Ramos (cell line): ENCODE results near the gene ZKSCAN8.

Experiments
- in situ Hi-C: fragments of 300-500 bp; cut with MboI; formaldehyde crosslinking; loops from one replicate; pipeline ENCODE4 v1.14.3; 2022; ENCODE audit warnings: low sequenced_read_pairs; ENCODE audit not compliant: unreplicated experiment

Gene ZKSCAN8

DNA sequence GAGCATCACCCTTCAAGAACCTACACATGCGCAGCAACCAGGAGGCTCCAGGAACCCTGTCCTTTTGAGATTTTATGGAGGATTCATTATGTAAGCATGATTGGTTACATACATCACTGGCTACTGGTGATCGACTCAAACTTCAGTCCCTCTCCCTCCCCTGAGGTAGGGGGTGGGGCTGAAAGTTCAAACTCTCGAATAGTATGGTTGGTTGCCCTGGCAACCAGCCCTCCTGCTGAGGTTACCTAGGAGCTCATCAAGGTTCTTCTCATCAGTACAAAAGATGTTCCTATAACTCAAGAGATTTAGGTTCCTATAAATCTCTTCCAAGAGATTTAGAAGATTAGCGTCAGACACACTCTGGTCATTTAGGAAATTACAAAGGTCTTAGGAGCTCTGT lies 61.5 kb downstream of the ZKSCAN8 start:
- in situ Hi-C loops, result no loop called here

DNA sequence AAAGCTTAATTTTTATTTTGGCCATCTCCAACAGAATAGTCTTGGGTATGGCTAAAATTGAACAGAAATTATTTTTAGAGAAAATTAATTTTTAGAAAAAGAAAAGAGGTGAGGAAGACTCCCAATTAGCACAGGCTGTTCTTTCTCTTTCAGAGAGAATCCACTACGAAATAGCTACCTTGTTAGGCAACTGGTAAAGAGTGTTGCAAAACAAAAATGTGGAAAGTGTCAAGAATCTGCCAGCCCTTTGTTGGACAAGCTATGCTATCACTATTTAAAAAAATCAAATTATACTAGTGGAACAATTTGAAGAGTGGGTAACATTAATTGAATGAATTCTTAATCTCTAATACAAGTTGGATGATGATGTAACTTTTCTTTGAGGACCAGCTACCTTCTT lies 64.2 kb downstream of the ZKSCAN8 start:
- in situ Hi-C loops, result no loop called here

DNA sequence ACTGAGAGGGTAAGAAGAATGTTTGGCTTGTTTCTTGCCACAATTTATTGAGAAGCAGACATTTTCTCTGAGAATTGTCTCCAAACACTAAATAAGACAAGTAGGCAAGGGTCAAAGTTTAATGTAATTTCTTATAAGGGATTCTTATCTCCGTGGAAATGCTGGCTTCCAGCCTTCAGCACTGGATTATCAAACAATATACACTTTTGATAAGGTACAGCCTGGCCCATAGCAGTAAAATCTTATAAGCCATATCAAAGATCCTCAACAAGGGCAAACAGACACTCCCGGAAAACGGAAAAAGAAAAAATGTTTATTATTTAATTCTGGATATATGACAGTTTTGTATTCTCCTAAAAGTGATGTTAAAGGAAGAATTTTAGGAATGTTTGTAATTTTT lies 64.8 kb downstream of the ZKSCAN8 start:
- in situ Hi-C loops, result no loop called here

DNA sequence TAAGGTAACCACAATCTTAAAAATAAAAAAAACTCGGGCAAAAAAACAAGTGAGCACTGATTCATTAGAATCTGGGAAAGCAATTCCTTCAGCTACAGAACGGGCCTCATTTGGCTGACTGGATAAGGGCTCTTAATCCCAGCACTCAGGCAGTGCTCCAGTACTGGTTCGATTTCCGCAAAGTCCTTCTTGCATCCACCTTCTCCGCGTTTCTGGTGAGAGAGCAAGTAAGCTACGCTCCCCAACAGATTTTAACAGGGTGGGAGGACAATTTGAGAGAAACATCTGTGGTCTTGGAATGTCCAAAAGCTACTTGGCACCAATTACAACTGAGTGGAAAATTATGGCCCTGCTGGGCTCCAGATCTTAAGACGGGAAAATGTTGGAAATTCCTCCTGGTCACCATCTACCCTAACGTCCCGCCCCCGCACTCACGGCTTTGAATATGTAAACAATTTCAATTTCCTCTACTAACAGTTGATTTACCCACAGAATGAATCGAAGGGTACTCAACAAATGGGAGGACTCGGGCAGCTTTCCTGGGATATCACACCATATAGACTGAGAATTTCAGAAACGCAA lies 65.3 kb downstream of the ZKSCAN8 start:
- in situ Hi-C loops, result no loop called here

DNA sequence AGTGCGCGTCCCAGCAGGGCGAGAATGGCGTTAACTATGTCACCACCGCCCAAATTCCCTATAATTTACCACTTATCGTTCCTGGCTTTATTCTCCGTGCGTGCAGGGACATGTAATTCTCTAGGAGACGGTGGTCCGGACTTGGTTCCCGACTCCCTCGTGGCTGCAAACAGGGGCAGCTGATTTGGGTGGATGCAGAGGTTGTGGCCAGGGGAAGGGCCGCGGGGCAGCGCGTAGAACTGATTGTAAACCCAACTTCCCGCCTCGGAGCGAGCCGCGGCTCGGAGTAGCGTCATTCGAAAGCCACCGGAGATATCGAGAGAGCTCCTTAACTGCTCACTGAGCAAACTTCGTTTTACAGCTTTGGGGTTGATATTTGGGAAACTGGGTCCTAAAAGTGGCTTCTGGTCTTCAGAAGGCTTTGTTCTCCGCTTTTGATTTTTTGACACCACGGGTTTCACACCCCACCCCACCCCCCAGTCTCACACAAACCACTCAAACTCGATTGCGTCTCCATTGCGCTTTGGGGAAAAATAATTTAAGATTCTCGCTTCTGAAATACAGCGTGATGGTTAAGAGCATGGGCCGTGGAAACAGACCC lies 65.9 kb downstream of the ZKSCAN8 start:
- in situ Hi-C loops, result no loop called here

DNA sequence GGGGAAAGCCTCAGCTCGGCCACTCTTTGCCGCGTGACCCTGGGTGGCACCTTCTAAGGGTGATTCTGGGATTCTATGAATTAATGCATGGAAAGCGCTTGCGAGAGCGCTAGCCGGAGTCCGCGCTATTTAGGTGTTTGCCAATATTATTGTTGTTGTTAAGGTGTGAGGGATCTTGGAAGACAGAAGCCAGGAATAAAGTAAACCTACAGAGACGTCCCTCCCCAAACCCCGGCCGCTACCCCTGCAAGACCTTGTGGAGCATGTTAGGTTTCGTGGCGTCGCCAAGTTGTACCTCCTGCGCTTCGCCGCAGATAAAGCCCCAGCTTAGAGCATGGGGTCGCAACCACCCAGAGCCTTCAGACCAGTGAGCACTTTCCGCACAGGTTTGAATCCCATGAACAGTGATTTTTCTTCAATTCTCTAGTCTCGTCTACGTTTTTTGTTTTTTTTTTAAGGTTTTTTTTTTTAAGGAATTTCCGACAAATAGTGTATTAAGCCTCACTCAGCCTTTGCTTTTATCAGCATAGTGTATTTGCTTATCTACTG lies 66.5 kb downstream of the ZKSCAN8 start:
- in situ Hi-C loops, result no loop called here
